HuH-7.5 (cell line): ENCODE data around the gene GOLGA8J.
"Not testable (repeated sequence)": the region's sequence is repeated elsewhere in the genome, so short reads cannot be mapped to it uniquely, and the experiment has no call there.

Experiments used
- DNase-seq: peaks from one replicate; pipeline ENCODE4 v3.0.0; 2011; ENCODE audit warnings: low spot score

Gene GOLGA8J, protein sequence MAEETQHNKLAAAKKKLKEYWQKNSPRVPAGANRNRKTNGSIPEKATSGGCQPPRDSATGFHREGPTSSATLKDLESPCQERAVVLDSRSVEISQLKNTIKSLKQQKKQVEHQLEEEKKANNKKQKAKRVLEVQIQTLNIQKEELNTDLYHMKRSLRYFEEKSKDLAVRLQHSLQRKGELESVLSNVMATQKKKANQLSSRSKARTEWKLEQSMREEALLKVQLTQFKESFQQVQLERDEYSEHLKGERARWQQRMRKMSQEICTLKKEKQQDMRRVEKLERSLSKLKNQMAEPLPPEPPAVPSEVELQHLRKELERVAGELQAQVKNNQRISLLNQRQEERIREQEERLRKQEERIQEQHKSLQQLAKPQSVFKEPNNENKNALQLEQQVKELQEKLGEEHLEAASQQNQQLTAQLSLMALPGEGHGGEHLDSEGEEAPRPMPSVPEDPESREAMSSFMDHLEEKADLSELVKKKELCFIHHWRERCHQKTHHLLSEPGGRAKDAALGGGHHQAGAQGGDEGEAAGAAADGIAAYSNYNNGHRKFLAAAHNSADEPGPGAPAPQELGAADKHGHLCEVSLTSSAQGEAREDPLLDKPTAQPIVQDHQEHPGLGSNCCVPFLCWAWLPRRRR

DNA sequence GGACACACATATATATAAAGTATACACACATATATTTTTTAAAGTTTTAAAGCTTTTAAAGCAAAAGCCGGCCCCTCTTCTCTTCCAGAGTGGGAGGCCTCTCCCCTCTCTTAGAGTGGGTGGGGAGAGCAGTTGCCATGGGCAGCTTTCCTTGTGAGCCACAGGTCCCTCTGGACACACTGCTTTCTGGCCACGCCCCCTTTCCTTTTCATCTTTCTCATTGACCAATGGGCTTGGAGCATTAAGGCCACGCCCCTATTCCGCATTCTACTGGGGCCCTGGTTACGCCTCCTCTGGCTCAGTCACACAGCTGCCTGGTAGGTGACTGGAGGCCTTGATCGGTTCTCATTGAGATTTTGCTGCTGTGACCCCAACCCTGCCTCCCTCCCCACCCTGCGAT is at the start of gene GOLGA8J:
GOLGA8J (plus strand) TSS at position 301 of the 400 bp plus-strand sequence; CDS start at position 399, 98 bp downstream.
- not testable (repeated sequence) for DNase-seq

DNA sequence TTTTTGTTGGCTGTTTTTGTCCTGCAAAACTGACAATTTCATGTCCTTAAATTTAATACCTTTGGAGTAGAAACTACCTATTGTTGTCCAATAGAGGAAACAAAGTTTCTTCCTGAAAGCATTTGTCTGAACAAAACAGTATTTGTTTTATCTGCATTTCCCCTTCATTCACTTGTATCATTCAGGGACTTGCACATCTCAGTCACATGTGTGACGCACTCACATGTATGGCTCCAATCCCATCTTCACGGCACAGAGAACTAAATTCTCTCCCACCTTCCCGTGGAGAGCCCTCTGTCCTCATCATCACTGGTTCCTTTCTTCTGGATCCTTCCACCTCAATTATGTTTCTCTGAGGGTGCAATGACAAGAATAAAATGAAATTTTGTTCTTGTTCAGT is 49.5 kb upstream of the GOLGA8J start:
- DNase-seq: no peak

DNA sequence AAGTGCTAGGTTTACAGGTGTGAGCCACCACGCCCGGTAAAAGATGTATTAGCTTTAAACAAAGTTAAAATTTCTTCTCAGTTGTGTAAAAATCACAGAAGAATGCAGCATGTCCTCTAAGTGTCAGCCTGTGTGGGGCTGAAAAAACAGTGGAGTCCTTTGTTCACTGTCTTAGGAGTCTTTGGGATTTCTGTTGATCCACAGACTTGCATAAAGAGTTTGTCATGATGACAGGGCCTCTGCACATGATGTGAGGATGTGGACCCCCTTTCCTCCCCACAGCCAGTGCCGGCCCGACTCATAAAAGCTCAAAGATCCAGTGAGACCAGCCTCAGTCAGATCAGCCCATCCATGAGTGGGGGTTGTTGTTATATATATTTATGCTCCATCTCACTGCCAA is 49.0 kb upstream of the GOLGA8J start:
- no peak for DNase-seq

DNA sequence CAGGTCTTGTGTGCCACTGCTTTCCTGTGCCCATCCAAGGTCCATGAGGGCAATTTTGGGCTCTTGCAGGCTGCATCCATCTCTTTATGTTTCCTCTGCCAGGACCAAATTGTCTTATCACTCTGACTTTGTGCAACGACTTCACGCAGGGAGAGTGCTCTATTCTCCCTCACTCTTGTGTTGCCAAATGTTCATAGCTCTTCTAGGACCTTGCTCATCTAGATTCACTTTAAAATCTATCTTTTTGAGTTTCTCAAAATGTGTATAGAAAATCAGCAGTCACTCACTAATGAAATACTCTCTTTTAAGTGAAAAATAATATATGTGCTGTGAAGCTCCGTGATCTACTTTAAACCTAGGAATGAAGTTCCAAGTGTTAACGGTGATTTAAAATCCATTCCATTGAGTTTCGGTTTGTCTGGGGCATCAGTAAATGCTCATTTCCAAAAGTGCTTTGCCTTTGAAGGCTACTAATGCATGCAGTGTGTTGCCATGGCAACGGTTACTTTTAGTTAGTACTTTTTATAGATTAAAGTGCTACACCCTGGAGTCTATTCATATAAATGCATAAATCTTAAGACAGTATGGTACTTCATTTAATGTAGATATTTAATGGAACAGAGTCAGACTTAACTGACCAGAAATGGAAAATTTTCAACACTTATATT is 46.6 kb upstream of the GOLGA8J start:
- no peak for DNase-seq

DNA sequence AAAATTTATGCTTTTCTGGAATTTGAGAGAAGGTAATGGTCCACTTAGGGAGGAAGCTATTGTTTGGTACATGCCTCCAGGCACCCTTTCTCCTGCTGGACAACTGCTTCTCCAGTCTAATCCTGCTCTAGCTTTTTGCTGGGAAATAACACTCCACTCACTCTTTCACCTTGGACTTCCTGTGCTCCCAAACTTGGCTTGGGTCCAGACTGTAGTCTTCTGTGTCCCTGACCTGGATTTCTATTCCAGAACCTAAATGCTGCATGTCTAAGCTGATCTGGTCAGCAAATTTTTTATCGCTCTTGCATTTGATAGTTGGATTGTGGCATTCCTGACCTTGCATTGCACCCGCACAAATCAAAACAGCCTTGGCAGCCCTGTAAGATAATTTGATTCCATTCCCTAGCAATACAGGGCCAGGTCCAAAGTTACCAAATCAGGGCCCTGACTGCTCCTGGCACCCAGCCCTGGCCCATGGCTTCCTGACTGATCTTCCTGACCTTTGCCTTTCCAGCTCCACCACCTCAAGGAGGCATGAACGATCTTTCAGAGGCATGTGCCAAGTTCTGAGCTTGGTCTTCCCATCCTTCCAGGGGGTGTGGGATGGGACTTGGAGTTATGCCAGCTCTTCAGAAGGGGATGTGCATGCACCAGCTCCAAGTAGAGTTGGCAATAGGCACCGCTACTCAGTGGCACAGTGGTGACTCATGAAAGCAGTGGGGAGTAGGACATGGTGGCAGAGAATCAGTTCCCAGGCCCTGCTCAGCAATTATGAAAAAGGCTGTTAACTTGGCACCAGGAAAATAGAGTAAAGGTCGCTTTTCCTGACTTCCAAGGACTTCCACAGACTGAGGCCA is 43.9 kb upstream of the GOLGA8J start:
- no peak for DNase-seq

DNA sequence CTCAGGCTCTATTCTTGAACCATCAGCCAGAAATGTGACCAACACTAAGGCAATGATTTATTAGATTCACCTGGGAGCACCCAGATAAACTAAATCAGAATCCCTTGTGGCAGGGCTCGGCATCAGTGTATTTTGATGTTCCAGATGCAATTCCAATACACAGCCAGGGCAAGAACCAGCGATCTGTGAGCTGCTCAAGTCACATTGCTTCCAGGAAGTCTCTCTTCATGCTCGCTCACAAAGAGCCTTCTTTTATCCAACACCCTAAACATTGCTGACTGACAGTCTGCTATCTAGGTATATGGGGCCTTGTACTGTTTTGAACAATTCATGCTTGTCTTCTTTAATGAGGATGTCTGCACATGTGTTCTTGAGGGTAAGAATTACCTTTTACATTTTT is 40.9 kb upstream of the GOLGA8J start:
- no peak for DNase-seq

DNA sequence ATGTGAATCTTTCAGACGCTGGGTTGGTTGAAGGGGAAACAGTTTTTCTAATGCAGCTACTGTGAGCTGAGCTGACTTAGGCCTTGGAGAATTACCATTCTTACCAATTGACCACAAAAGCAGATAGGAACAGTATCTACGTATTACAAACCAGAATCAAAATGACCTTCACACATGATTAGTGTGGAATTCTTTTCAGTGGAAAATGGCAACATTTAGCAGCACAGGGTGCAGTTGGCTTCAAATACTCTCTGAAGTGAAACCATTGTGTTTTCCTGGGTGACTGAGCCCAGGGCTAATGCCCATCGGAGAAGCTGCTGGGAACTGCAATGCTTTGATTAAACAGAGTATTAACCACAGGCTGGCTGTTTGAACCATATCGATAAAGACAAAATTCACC is 40.2 kb upstream of the GOLGA8J start:
- DNase-seq: no peak

DNA sequence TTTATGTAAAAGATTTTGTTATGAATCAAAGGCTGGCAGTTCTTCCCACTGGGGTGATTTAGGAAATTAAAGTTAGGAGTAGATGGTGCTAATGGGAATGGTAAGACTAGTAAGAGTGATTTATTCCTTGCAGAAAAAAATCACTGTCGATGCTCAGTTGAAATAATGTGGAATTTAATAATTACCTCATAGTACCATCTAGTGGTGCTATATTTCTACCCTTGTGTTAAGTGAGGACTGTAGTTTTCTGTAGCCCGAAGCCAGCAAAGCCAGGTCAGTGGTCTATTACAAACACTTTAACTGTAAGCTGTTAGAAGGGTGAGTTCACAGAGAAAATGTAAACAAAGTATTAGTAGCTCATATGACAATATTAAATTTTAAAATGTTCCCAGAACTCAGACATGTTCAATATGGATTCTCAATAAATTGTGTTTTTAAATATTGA is 39.5 kb upstream of the GOLGA8J start:
- no peak for DNase-seq

DNA sequence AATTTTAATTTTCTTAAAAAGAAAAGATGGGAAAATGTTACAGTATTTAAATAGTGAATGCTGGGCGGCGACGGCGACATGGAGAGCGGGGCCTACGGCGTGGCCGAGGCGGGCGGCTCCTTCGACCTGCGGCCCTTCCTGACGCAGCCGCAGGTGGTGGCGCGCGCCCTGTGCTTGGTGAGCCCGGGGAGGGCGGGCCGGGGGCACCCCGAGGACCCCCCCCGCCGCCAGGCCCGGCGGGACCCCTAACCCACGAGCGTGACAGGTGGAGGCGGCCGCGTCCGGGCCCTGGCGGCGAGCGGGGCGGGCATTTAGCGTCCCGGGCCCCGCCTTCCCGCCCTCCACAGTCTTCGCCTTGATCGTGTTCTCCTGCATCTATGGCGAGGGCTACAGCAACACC is 38.4 kb upstream of the GOLGA8J start:
- no peak for DNase-seq

DNA sequence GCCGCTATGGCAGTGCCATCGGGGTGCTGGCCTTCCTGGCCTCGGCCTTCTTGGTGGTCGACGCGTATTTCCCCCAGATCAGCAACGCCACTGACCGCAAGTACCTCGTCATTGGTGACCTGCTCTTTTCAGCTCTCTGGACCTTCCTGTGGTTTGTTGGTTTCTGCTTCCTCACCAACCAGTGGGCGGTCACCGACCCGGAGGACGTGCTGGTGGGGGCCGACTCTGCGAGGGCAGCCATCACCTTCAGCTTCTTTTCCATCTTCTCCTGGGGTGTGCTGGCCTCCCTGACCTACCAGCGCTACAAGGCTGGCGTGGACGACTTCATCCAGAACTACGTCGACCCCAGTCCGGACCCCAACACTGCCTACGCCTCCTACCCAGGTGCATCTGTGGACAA is 37.9 kb upstream of the GOLGA8J start:
- DNase-seq: not testable (repeated sequence)

DNA sequence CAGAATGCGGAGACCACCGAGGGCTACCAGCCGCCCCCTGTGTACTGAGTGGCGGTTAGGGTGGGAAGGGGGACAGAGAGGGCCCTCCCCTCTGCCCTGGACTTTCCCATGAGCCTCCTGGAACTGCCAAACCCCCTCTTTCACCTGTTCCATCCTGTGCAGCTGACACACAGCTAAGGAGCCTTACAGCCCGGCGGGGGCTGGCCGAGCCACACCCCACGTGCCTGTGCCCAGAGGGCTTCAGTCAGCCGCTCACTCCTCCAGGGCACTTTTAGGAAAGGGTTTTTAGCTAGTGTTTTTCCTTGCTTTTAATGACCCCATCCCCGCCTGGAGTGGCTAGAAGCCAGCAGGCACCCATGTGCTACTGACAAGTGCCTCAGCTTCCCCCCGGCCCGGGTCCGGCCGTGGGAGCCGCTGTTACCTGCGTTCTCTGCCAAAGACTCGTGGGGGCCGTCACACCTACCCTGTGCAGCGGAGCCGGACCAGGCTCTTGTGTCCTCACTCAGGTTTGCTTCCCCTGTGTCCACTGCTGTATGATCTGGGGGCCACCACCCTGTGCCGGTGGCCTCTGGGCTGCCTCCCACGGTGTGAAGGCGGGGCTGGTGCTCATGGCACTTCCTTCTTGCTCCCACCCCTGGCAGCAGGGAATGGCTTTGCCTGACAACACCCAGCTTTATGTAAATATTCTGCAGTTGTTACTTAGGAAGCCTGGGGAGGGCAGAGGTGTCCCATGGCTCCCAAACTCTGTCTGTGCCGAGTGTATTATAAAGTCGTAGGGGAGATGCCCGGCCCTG is 37.3 kb upstream of the GOLGA8J start:
- not testable (repeated sequence) for DNase-seq

DNA sequence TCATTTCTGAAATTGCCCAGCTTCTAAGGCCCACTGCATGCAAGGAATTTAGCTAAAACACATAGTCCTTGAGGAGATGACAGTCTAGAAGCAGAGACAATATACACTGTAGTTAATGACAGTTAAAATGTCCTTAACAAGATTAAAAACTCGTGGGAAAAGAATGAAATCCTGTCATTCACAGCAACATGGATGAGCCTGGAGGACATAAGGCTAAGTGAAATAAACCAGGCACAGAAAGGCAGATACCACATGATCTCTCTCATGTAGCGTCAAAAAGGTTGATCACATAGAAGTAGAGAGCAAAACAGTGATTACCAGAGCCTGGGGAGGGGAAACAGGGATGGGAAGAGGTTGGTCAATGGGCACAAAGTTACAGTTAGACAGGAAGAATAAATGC is 36.3 kb upstream of the GOLGA8J start:
- DNase-seq: no peak

DNA sequence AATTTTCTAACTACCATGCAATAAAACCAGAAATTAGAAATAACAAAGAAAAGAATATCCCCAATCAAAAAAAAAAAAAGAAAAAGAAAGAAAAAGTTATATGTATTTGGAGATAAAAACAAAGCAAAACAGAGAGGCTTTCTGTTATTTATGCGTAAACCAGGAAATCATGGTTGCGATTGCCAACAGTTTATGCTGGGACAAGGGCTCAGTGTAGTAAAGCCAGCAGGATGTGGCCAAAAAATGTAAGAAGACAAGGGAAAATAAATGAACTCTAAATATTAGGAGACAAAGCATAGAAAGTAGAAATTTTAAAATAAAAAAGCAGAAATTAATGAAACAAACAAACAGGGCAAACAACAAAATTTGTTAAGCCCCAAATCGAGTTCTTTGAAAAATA is 27.2 kb upstream of the GOLGA8J start:
- DNase-seq: no peak

DNA sequence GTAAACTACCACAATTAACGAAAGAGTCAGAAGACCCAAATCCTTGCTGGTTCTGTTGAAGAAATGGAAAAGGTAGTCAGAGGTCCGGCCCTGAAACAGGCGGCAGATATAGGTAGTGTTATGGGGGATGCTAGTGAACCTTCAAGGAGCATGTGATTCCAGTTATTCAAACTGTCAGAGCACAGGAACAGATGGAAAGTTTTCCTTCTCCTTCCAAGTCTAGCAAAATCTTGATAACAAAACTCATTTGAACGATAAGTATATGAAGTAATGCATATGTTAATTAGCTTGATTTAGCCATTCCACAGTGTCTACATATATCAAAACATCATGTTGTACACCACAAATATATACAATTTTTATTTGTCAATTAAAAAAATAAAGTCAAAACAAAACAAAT is 26.6 kb upstream of the GOLGA8J start:
- DNase-seq: no peak

DNA sequence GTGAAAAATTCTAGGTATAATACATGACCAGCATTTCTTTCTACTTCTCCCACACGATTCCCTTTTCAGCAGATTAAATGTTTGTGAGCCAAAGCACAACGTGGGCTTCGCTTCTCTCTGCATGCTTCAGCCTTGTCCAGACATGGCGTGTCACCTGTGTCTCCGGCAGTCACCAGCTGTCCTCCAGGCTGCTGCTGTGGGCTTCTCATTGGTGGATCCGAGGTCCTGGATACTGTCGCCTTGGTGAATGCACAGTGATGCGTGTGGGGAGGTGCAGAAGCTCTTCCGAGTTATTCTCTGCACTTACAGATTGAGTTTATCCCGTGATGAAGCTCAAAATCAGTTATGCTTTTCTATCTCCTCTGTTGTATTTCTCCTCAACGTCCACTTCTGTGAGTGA is 23.0 kb upstream of the GOLGA8J start:
- DNase-seq: no peak

DNA sequence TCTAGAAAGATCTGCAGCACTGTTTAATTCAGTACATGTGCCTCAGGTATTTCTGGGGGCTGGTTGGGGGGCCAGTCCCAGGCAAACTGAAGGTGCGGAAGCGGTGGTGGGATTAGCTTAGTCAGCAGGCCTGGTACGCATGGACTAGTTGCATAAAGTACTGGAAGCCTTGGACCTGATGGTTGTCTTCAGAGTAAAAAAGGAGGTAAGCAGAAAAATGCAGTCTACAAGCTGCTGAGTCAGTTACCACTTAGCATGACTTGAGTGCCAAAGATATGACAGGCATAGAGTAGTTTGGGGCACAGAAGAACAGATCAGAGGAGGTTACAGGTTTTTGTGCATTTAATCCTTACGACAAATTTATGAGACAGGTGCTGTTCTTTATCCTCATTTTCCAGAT is 19.9 kb upstream of the GOLGA8J start:
- no peak for DNase-seq

DNA sequence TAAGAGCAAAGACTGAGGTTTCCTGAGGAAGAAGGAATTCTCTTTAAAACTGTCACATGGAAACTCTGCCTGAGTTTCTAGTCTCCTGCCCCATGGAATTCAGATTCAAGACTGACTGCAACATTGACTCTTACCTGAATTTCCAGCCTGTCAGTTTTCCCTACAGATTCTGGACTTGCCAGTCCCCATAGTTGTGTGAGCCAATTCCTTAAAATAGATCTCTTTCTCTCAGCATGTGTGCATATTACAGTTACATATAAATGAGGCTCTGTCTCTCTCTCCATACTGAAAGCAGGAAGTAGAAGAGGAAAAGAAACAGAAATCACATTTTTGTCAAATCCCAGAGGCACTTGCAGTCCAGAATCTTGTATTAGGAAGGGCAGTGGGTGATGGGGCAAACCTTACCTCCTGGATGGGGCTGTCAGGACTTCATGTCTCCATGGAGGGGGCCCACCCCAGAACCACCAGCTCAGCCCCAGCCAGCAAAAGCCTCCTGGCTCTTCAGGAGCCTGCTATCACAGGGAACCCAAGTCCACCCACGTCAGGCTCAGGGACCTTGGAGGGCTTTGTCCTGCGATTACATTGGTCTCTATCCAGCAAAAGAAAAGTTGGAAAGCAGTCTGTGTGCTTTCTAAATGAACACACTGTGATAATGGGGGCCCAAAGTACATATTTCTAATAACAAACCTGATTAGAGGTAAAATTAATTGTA is 18.8 kb upstream of the GOLGA8J start:
- no peak for DNase-seq

DNA sequence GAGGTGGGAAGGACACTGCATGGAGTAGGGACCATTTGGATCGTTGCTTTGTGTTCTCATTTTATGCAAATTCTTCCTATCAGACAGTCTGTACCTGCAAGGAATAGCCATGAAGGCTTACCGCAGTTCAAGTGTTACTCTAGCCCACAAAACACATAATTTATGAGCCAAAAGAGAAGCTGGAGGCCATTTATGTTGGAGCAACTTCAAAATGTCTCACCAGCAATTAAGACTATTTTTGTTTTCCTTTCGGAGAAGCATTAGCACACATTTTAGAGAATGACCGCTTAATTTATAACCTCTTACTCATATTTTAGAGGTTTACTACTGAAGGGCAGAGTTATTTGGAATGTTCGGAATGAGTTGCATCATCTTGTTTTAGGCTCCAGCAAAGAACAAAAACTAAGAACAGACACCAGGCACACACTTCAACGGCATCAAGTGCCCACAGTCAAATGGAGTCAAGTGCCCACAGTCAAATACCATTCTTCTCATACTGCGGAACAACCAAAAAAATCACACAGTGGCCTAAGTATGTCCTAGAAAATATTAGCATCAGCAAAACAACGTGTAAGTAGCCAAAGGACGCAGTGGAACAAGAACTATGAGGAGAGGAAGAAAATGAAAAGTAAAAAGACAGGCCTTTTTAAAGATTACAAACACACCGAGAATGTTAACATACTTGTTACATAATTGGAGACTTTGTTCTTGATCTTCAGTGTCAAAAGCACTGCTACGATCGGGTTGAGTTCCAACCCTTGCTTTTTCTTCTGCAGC is 17.5 kb upstream of the GOLGA8J start:
- DNase-seq: no peak

DNA sequence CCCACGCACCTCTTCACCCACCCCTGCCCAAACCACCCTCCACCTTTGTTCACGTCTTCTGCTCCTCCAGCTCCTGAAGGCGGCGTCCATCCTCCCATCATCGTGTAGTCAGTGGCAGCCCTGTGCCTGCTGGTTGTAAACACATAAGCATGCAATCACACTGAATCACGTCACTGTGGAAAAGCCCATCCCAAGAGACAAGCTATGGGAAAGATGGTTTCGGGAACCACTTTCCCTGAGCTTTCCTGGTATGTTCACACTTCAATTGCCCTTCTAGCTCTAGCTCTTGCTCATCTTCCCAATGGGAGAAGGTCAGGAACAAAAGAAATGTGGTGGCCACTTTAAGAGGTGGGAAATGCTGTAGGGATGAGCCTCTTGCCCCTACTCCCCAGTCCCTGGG is 14.4 kb upstream of the GOLGA8J start:
- DNase-seq: no peak

DNA sequence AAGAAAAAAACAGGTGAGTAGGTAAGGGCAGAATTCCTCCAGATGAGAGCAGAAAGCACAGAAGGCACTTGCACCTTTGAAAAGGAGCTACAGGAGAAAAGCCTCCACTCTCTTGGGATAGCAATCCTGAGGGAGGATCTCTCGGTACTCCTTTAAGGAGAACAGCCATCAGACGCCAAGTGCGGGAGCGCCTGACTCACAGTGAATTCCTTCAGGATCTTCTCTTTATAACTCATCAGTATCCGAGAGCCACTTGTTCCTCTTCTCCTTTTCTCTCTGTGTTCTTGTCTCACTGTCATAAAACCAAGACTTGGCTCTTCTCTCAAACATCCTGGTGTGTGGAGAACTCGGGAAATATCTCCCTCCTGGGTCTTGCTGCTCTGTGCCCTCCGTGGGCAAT is 10.1 kb upstream of the GOLGA8J start:
- no peak for DNase-seq
